ENCODE results near the gene CEND1. TPM values are rescaled to one million over a fixed set of nuclear protein-coding genes. Genes with fewer than 3 reads are reported as not detected.
A peak's percentile ranks its signal among the peaks of the same experiment; 100 is the strongest.

The CEND1 gene
- total and polyA plus RNA-seq, 2 of the 13 experiments (the other 11 are each of a cell fraction or from before 2014, with no cell fraction given) = not detected

- ATAC-seq = peak; percentile 2; the same call in 1 of the 3 replicates
- WGBS (ENCODE audit: low lambda C conversion rate) = 95% methylated on average over 7 of the region's 15 CpGs
- H3K36me3 ChIP-seq (replicated peaks in 1 of 2; ENCODE audit: control insufficient read depth in 1 of 2, insufficient read depth in 2 of 2, low read length in 2 of 2) = peaks cover 20 to 38% of the 10 kb centered on the region in 2 experiments; a peak in 4 of 5 replicates
- no peak for DNase-seq (ENCODE audit: low spot score)
- POLR2A ChIA-PET = no interaction called here
- H3K9me3 ChIP-seq (ENCODE audit: low read length) = no peaks in the 10 kb centered on the region
- no peak for FAIRE-seq
- no TSS peak for BruUV-seq (replicated peaks)
- peaks cover 6% of the 10 kb centered on the region for H4K20me1 ChIP-seq (ENCODE audit: insufficient read depth, low read length)
- no peak for TF ChIP-seq FUBP1 (CRISPR knock-in tag; IDR thresholded peaks at IDR 0.05; ENCODE audit: borderline replicate concordance)
- 0 out of 2 replicates have a peak, but pooled peaks have one; percentile 18 for TF ChIP-seq AKAP8 (CRISPR knock-in tag; IDR thresholded peaks at IDR 0.05)
- TF ChIP-seq ZNF263 (CRISPR knock-in tag; IDR thresholded peaks at IDR 0.05) = peak; percentile 78; the same call in 1 of the 2 replicates
- H3K27ac ChIP-seq (ENCODE audit: extremely low read length, insufficient read depth, low read length) = no peak overlapping the region
- no peak overlapping the region for H3K4me2 ChIP-seq (ENCODE audit: low read depth, low read length)
- CTCF ChIA-PET (ENCODE audit: low intra/inter-chr PET ratio, low total read pairs) = no interaction called here
- intact Hi-C loops (cut with micrococcal nuclease; ENCODE audit: unreplicated experiment) = no loop called here
- no peak overlapping the region for H2AFZ ChIP-seq (ENCODE audit: low read length)
- H3K4me1 ChIP-seq (ENCODE audit: insufficient read depth, low read length) = peaks cover 40% of the 10 kb centered on the region
- no peak overlapping the region for H3K9ac ChIP-seq (ENCODE audit: insufficient read depth, low read depth, low read length)
- no peaks in the 10 kb centered on the region for H3K27me3 ChIP-seq (ENCODE audit: control insufficient read depth in 1 of 2, insufficient read depth in 2 of 2, low read length in 2 of 2)
- H3K4me3 ChIP-seq (replicated peaks in 1 of 3; ENCODE audit: insufficient read depth in 1 of 3, low read depth in 2 of 3, low read length in 3 of 3) = no peak overlapping the region
- in situ Hi-C loops (cut with HindIII; ENCODE audit: extremely low pct_ligation_motif_present, low pct_unique_long_range_greater_than_20kb) = no loop called here
- peaks cover 30% of the 10 kb centered on the region for H3K79me2 ChIP-seq (ENCODE audit: insufficient read depth, low read length)
These were observed 18.2 kb downstream of the CEND1 start for GRCh38 chr11:771617-772204.

All from HepG2 (cell line).